CD14-positive monocyte (primary cell): ENCODE data around the gene KSR1. TPM values are rescaled to one million over a fixed set of nuclear protein-coding genes. Genes with fewer than 3 reads are reported as not detected.

ENCODE experiments used
- DNase-seq, 3 donors: peaks; one replicate each; pipeline ENCODE4 v3.0.0-alpha.2; 2011 to 2022
- H2AFZ ChIP-seq: 2 replicates; pipeline ENCODE4 v1.6.0; 2012; ENCODE audit warnings: mild to moderate bottlenecking, low read depth, low read length, inconsistent platforms; ENCODE audit not compliant: insufficient read depth, poor library complexity, severe bottlenecking
- H3K27ac ChIP-seq, 2 donors: 1 replicate in 1 of 2; 2 replicates in 1 of 2; pipeline ENCODE4 v1.5.1; 2012 to 2013; ENCODE audit warnings: low read length in 2 of 2, control low read depth in 1 of 2, inconsistent platforms in 1 of 2, low read depth in 1 of 2, mild to moderate bottlenecking in 1 of 2
- H3K27me3 ChIP-seq, 2 donors: one replicate each; pipeline versions ENCODE4 v1.6.0 to v1.6.1; 2011 to 2013; ENCODE audit warnings: low read length in 2 of 2; ENCODE audit not compliant: control insufficient read depth in 2 of 2, insufficient read depth in 2 of 2
- H3K36me3 ChIP-seq, 2 donors: replicated peaks in 1 of 2; 1 replicate in 1 of 2; 2 replicates in 1 of 2; pipeline versions ENCODE4 v1.5.1 to v1.6.1; 2012 to 2013; ENCODE audit warnings: low read length in 2 of 2, control low read depth in 1 of 2, inconsistent platforms in 1 of 2, mild to moderate bottlenecking in 1 of 2; ENCODE audit not compliant: insufficient read depth in 2 of 2, control insufficient read depth in 1 of 2
- H3K4me1 ChIP-seq, 2 donors: 1 replicate in 1 of 2; 2 replicates in 1 of 2; pipeline versions ENCODE4 v1.5.1 to v1.6.1; 2012 to 2013; ENCODE audit warnings: low read length in 2 of 2, control low read depth in 1 of 2, inconsistent platforms in 1 of 2, mild to moderate bottlenecking in 1 of 2, moderate library complexity in 1 of 2; ENCODE audit not compliant: insufficient read depth in 2 of 2, control insufficient read depth in 1 of 2
- H3K4me2 ChIP-seq: replicated peaks from 2 replicates; pipeline ENCODE3; 2012; ENCODE audit warnings: low read length, moderate library complexity, mild to moderate bottlenecking; ENCODE audit not compliant: poor library complexity, severe bottlenecking; ENCODE audit errors: extremely low read depth
- H3K4me3 ChIP-seq, 3 experiments: fragments of 200-600 bp in 1 of 3; sonication (generic) in 1 of 3; replicated peaks in 1 of 3; 1 replicate in 2 of 3; 2 replicates in 1 of 3; pipeline ENCODE4 v1.5.1; 2011 to 2013; ENCODE audit warnings: low read length in 3 of 3, mild to moderate bottlenecking in 3 of 3, control low read depth in 2 of 3, low read depth in 2 of 3, inconsistent platforms in 1 of 3, moderate library complexity in 1 of 3
- H3K79me2 ChIP-seq: 2 replicates; pipeline ENCODE4 v1.6.0; 2012; ENCODE audit warnings: mild to moderate bottlenecking, control low read depth, inconsistent platforms, low read length, moderate library complexity; ENCODE audit not compliant: insufficient read depth
- H3K9ac ChIP-seq: 2 replicates; pipeline ENCODE4 v1.6.0; 2017; ENCODE audit warnings: low read length, mild to moderate bottlenecking; ENCODE audit not compliant: insufficient read depth, poor library complexity, severe bottlenecking
- H3K9me3 ChIP-seq, 2 donors: replicated peaks in 1 of 2; 1 replicate in 1 of 2; 2 replicates in 1 of 2; pipeline versions ENCODE4 v1.5.1 to v1.6.1; 2012 to 2013; ENCODE audit warnings: low read length in 2 of 2, control low read depth in 1 of 2; ENCODE audit not compliant: control insufficient read depth in 1 of 2, insufficient read depth in 1 of 2
- H4K20me1 ChIP-seq: 2 replicates; pipeline ENCODE4 v1.6.0; 2012; ENCODE audit warnings: mild to moderate bottlenecking, low read length, control low read depth, moderate library complexity; ENCODE audit not compliant: insufficient read depth
- H3K27ac Mint-ChIP-seq, 7 donors: one replicate each; pipeline ENCODE4 v1.8.0; 2020; ENCODE audit warnings: mild to moderate bottlenecking in 7 of 7, mixed read lengths in 7 of 7, moderate library complexity in 6 of 7, inconsistent platforms in 2 of 7
- H3K27me3 Mint-ChIP-seq, 3 donors: one replicate each; pipeline ENCODE4 v1.8.0; 2021 to 2022; ENCODE audit warnings: low read depth in 3 of 3, mild to moderate bottlenecking in 3 of 3, mixed read lengths in 3 of 3, moderate library complexity in 3 of 3, inconsistent platforms in 1 of 3
- H3K36me3 Mint-ChIP-seq, 2 donors: one replicate each; pipeline ENCODE4 v1.8.0; 2020; ENCODE audit warnings: mixed read lengths in 2 of 2, inconsistent platforms in 1 of 2, mild to moderate bottlenecking in 1 of 2
- H3K4me1 Mint-ChIP-seq: one replicate; pipeline ENCODE4 v1.8.0; 2020; ENCODE audit warnings: mild to moderate bottlenecking, mixed read lengths
- H3K4me3 Mint-ChIP-seq, 2 donors: one replicate each; pipeline ENCODE4 v1.8.0; 2020; ENCODE audit warnings: mild to moderate bottlenecking in 2 of 2, mixed read lengths in 2 of 2, moderate library complexity in 1 of 2
- H3K9me3 Mint-ChIP-seq, 7 donors: one replicate each; pipeline ENCODE4 v1.8.0; 2020 to 2022; ENCODE audit warnings: mixed read lengths in 7 of 7, mild to moderate bottlenecking in 6 of 7, moderate library complexity in 6 of 7, inconsistent platforms in 2 of 7
- CTCF ChIP-seq: fragments of 200-600 bp; IDR thresholded peaks from one replicate; pipeline ENCODE4 v1.8.0; 2022; ENCODE audit warnings: antibody characterized with exemption, mild to moderate bottlenecking
- WGBS: methylation state at CpG from one replicate; pipeline ENCODE4 v1.1.5; 2013; ENCODE audit warnings: missing lambda C conversion rate; ENCODE audit not compliant: insufficient coverage; 5-methylcytosine and 5-hydroxymethylcytosine counted together
- intact Hi-C, 2 donors: fragments of 100-400 bp; cut with micrococcal nuclease; formaldehyde crosslinking; loops; one replicate each; pipeline versions ENCODE4 v1.15.0 to v1.15.1; 2023
- polyA plus RNA-seq, 3 donors: library from polyadenylated mRNA; depleted of rRNA in 1 of 3; unstranded in 2 of 3; stranded (reverse) in 1 of 3; fragments of 300-500 nt in 2 of 3; fragments of >200 nt in 1 of 3; fragmentation: Illumina TruSeq in 2 of 3; gene quantifications; 1 replicate in 2 of 3; 2 replicates in 1 of 3; pipeline ENCODE4 v1.2.3, GENCODE V29; 2012 to 2021

Gene KSR1
- polyA plus RNA-seq, 3 donors: 1.2 to 111 (median 4.2) TPM

GRCh38 chr17:27569884-27570577 lies 113.8 kb downstream of the KSR1 start:
- no peak overlapping the region for H3K4me2 ChIP-seq
- Mint-ChIP-seq H3K4me1 (peaks cover 40% of the 10 kb centered on the region), H3K27ac (peak overlapping the region in 1 of 7 donors; percentile 54), H3K4me3 (no peak overlapping the region), H3K27me3 (peaks cover 0 to 3% (median 0%) of the 10 kb centered on the region in 3 donors), H3K9me3 (peaks cover 0 to 2% (median 0%) of the 10 kb centered on the region in 7 donors), H3K36me3 (peaks cover 30 to 46% of the 10 kb centered on the region in 2 donors)
- no peak overlapping the region for H3K4me3 ChIP-seq
- H2AFZ ChIP-seq: no peak overlapping the region
- DNase-seq: no peak
- H4K20me1 ChIP-seq: peaks cover 97% of the 10 kb centered on the region
- H3K36me3 ChIP-seq: peaks cover 2 to 27% of the 10 kb centered on the region in 2 donors
- H3K27me3 ChIP-seq: no peaks in the 10 kb centered on the region
- H3K4me1 ChIP-seq: no peaks in the 10 kb centered on the region
- no peaks in the 10 kb centered on the region for H3K9me3 ChIP-seq
- intact Hi-C loops: no loop called here
- no peak overlapping the region for H3K27ac ChIP-seq
- H3K79me2 ChIP-seq: peaks cover 8% of the 10 kb centered on the region
- 100% methylated on average over 4 of the region's 7 CpGs for WGBS
- H3K9ac ChIP-seq: no peak overlapping the region
- no peak for TF ChIP-seq CTCF

GRCh38 chr17:27570578-27570914 lies 114.3 kb downstream of the KSR1 start:
- Histone ChIP-seq H3K4me2 (no peak overlapping the region), H3K36me3 (peaks cover 2 to 27% of the 10 kb centered on the region in 2 donors), H3K4me3 (no peak overlapping the region), H3K9ac (no peak overlapping the region), H4K20me1 (peaks cover 98% of the 10 kb centered on the region), H3K79me2 (peaks cover 8% of the 10 kb centered on the region), H3K27me3 (no peaks in the 10 kb centered on the region), H3K27ac (no peak overlapping the region), H2AFZ (no peak overlapping the region), H3K9me3 (no peaks in the 10 kb centered on the region), H3K4me1 (no peaks in the 10 kb centered on the region)
- no peak for TF ChIP-seq CTCF
- Mint-ChIP-seq H3K27me3 (peaks cover 0 to 2% (median 0%) of the 10 kb centered on the region in 3 donors), H3K4me3 (no peak overlapping the region), H3K4me1 (peaks cover 40% of the 10 kb centered on the region), H3K9me3 (peaks cover 0 to 2% (median 0%) of the 10 kb centered on the region in 7 donors), H3K27ac (no peak overlapping the region), H3K36me3 (peaks cover 30 to 43% of the 10 kb centered on the region in 2 donors)
- no peak for DNase-seq
- 98% methylated on average over 6 of the region's 7 CpGs for WGBS
- intact Hi-C loops: no loop called here
